Upper lobe of right lung (tissue), 1 donor: Measurements from ENCODE around the gene SYT5. TPM values are rescaled to one million over a fixed set of nuclear protein-coding genes. Genes with fewer than 3 reads are reported as not detected.

Experiments used
- ATAC-seq: fragments of 200-7000 bp; cut with Tn5 transposase; one replicate; pipeline ENCODE4 v1.9.1; 2020; ENCODE audit warnings: mild to moderate bottlenecking, moderate library complexity
- DNase-seq: peaks from one replicate; pipeline ENCODE4 v3.0.0-alpha.2; 2020
- H3K27ac ChIP-seq: fragments of 200-600 bp; one replicate; pipeline ENCODE4 v1.8.0; 2022
- H3K27me3 ChIP-seq: fragments of 200-600 bp; one replicate; pipeline ENCODE4 v1.8.0; 2022; ENCODE audit warnings: mild to moderate bottlenecking
- H3K36me3 ChIP-seq: fragments of 200-600 bp; one replicate; pipeline ENCODE4 v1.8.0; 2022
- H3K4me1 ChIP-seq: fragments of 200-600 bp; one replicate; pipeline ENCODE4 v1.8.0; 2022
- H3K4me3 ChIP-seq: fragments of 200-600 bp; one replicate; pipeline ENCODE4 v1.8.0; 2022; ENCODE audit warnings: mild to moderate bottlenecking
- H3K9me3 ChIP-seq: fragments of 200-600 bp; one replicate; pipeline ENCODE4 v1.8.0; 2022
- CTCF ChIP-seq: fragments of 200-600 bp; IDR thresholded peaks from one replicate; pipeline ENCODE4 v1.8.0; 2022; ENCODE audit warnings: antibody characterized with exemption
- intact Hi-C: fragments of 100-400 bp; cut with DNase I; formaldehyde crosslinking; loops from one replicate; pipeline ENCODE4 v1.11.0; 2022
- microRNA-seq: library from miRNA; unstranded; fragments of <30 nt; microRNA quantifications from one replicate; pipeline ENCODE4 v1.2.0, GENCODE V29; 2020; ENCODE audit warnings: borderline microRNAs expressed
- total RNA-seq: library from RNA; stranded (reverse); fragmentation: NEBNext Ultra II Directional; extraction: Animal tissue kit (Norgen Biotek cat#: 25700); gene quantifications from one replicate; pipeline ENCODE4 v1.2.1, GENCODE V29; 2021
- donor health status: DM: no; HTN: yes; CAD: no; lungs with severe emphysema.

Gene SYT5
- total RNA-seq, 1 donor from 2014 or later, result not detected

- Histone ChIP-seq H3K27me3 (peaks cover 26% of the 10 kb centered on the region), H3K36me3 (no peaks in the 10 kb centered on the region), H3K4me3 (no peak overlapping the region), H3K9me3 (no peaks in the 10 kb centered on the region), H3K4me1 (no peaks in the 10 kb centered on the region), H3K27ac (no peak overlapping the region)
- no peak for ATAC-seq
- no peak for TF ChIP-seq CTCF
- intact Hi-C loops, result no loop called here
- no peak for DNase-seq
Measured at GRCh38 chr19:55131421-55131820, 48.7 kb downstream of the SYT5 start.

Small RNA genes lying within 50 kb of the gene (microRNA-seq; reads per million reads assigned to microRNA genes)
- not detected for gene MIR7975

Other genes with a start within 250 kb of the SYT5 start
- not detected for gene NLRP7, start 232.8 kb downstream of the SYT5 start, total RNA-seq
- gene NLRP2, start 213.9 kb downstream of the SYT5 start, total RNA-seq, result 21.4 TPM
- gene GP6, start 142.0 kb downstream of the SYT5 start, total RNA-seq, result 0.32 TPM
- 30.0 TPM for gene RDH13, start 117.1 kb downstream of the SYT5 start, total RNA-seq
- gene EPS8L1, start 104.4 kb downstream of the SYT5 start, total RNA-seq, result 35.6 TPM
- 120 TPM for gene PPP1R12C, start 62.7 kb downstream of the SYT5 start, total RNA-seq
- 1.2 TPM for gene TNNT1, start 31.1 kb downstream of the SYT5 start, total RNA-seq
- not detected for gene TNNI3, start 22.6 kb downstream of the SYT5 start, total RNA-seq
- 1.5 TPM for gene DNAAF3, start 13.7 kb downstream of the SYT5 start, total RNA-seq
- gene PTPRH, start 29.2 kb upstream of the SYT5 start, total RNA-seq, result not detected
- 4.3 TPM for gene TMEM86B, start 48.5 kb upstream of the SYT5 start, total RNA-seq
- 61.0 TPM for gene PPP6R1, start 78.7 kb upstream of the SYT5 start, total RNA-seq
- 19.7 TPM for gene HSPBP1, start 99.8 kb upstream of the SYT5 start, total RNA-seq
- gene BRSK1, start 103.7 kb upstream of the SYT5 start, total RNA-seq, result 1.3 TPM
- gene TMEM150B, start 145.1 kb upstream of the SYT5 start, total RNA-seq, result 23.9 TPM
- gene KMT5C, start 159.6 kb upstream of the SYT5 start, total RNA-seq, result 11.7 TPM
- not detected for gene COX6B2, start 174.4 kb upstream of the SYT5 start, total RNA-seq
- gene GARIN5B, start 183.0 kb upstream of the SYT5 start, total RNA-seq, result not detected
- 0.84 TPM for gene IL11, start 190.2 kb upstream of the SYT5 start, total RNA-seq
- gene TMEM190, start 196.5 kb upstream of the SYT5 start, total RNA-seq, result not detected
- 19.8 TPM for gene TMEM238, start 204.0 kb upstream of the SYT5 start, total RNA-seq
- 1,343 TPM for gene RPL28, start 205.6 kb upstream of the SYT5 start, total RNA-seq
- gene UBE2S, start 227.5 kb upstream of the SYT5 start, total RNA-seq, result 19.5 TPM